Fibroblast of lung (primary cell): Measurements from ENCODE around the gene NOD1.

Source experiments
- CTCF ChIP-seq, 2 donors: IDR thresholded peaks in 1 of 2; conservative IDR thresholded peaks in 1 of 2; 1 replicate in 1 of 2; 2 replicates in 1 of 2; pipeline ENCODE4 v1.5.1; 2011 to 2012; ENCODE audit warnings: low read length in 2 of 2, control low read depth in 1 of 2, inconsistent platforms in 1 of 2, low read depth in 1 of 2, mild to moderate bottlenecking in 1 of 2
- EZH2 ChIP-seq: IDR thresholded peaks from 2 replicates; pipeline ENCODE4 v1.5.1; 2012; ENCODE audit warnings: low read length, control low read depth, mild to moderate bottlenecking; ENCODE audit errors: missing control alignments

GRCh38 chr7:30471205-30471604 is 7.4 kb downstream of the NOD1 start:
- TF ChIP-seq CTCF (conservative IDR thresholded peaks at IDR 0.05 in 1 of 2, IDR thresholded peaks at IDR 0.05 in 1 of 2; ENCODE audit: low read depth in 1 of 2, low read length in 2 of 2), result no peak
- TF ChIP-seq EZH2, result no peak
